Stimulated activated CD4-positive, alpha-beta T cell treated with anti-CD3 and anti-CD28 coated beads, TNF-alpha, amount 100 ng/mL, for 48 hours (primary cell): ENCODE results near the gene ACADL.
A peak's percentile ranks its signal among the peaks of the same experiment; 100 is the strongest.
"Not testable (repeated sequence)": the region's sequence is repeated elsewhere in the genome, so short reads cannot be mapped to it uniquely, and the experiment has no call there.

Source experiments
- DNase-seq, 3 donors: peaks; one replicate each; pipeline ENCODE4 v3.0.0-alpha.2; 2020; ENCODE audit warnings: low read depth in 3 of 3

Gene ACADL

GRCh38 chr2:210203147-210203546, 22.1 kb downstream of the ACADL start:
- no peak for DNase-seq

DNA sequence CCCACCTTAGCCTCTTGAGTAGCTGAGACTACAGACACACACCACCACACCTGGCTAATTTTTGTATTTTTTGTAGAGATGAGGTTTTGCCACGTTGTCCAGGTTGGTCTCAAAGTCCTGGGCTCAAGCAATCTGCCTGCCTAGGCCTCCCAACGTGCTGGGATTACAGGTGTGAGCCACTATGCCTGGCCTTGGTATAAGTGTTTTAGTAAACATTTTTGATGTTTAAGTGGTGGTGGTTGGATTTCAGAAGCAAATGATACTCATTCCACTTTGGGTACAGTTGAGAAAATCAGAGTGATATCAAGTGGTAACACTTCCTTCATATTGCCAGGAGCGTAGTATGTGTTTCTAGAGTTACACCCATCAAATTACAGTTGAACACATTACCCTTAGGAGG, 25.4 kb downstream of the ACADL start:
- no peak for DNase-seq

DNA sequence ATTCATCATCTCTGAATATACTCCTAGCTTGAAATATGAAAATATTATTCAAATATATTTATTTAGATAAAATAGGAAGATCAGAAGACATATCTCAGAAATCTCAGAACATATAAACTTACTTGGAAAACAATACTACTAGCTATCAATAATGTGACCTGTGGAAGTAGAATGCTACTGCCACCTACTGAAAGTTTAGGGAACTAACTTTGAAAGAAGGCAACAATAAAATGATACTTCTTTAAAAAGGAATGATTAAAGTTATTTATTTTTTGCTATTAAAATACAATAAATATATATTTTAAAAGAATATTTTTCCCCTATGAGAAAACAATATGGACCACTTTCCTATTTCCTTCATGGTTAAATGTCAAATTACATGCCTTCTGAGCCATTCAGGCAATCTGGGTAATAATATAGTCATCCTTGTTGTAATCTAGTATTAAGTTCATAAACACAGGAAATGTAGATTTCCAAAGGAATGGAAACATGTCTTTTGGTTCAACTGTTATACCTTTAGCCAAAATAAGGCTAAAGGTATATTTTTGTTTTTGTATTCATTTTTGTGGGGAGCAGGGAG, 26.0 kb downstream of the ACADL start:
- DNase-seq: no peak

DNA sequence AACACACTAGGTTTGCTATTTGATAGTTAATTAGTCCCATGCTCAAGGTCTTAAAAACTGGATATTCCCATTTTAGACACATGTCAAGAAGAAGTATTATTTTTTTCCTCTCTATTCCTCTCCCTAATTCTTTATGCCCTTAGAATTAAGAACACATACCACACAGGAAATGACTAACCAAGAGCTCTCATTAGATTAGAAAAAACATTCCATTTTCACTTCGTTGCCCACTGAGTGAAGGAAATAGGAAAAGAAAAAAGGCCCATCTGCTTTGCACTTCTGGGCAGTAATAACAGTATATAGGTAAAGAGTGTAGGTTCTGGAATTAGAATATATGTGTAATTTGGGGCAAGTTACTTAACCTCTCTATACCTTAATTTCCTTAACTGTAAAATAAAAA, 26.9 kb downstream of the ACADL start:
- no peak for DNase-seq

DNA sequence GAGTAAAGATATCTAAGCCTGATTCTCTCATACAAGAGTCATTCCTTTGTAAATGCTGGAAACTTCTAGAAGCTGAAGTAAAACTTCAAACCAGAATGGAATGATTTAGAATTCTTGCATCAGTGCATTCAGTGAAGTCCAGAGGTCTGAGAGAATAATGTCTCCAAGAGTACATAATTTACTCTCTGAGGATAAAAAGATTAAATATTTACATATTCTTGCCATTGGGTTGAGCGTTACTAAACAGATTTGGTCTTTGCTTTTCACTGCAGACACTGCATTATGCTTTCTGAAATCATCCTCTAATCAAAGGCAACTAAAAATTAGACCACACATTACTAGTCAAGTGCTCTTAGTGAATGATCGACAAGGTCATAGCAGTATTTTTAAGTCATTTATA, 27.5 kb downstream of the ACADL start:
- no peak for DNase-seq

DNA sequence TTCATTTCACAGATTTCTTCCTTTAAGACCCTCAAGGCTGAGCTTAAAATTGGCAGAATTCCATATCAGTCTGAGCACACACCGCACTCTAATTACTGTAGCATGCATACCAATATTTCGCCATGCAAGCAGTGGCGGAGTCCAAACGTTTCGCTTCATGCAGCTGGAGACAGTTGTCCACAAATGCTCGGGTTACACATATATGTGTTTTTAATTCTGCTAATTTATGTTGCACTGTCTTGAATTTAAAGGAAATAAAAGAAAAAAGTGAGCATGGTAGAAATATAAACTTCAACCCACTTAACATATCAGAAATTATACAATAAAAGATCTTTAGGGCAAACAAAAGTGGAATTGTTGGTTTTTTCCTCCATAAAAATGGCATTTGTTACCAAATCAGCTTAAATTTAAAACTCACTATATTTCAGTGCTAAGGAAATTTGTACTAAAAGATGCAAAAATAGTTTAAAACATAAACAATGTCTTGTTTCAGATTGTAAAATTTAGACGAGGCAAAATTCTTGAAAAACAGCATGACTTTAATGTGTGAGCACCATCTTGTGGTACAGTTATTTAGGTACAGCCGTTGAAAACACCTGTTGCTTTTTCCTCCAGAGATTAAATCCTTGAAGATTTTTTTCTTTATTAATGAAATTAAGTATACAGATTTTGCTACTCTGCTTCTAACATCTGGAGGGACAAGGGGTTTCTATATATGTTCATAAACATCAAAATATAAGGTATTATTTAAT, 30.0 kb downstream of the ACADL start:
- no peak for DNase-seq

- DNase-seq: no peak
These were observed 34.9 kb downstream of the ACADL start for GRCh38 chr2:210190345-210190744.

DNA sequence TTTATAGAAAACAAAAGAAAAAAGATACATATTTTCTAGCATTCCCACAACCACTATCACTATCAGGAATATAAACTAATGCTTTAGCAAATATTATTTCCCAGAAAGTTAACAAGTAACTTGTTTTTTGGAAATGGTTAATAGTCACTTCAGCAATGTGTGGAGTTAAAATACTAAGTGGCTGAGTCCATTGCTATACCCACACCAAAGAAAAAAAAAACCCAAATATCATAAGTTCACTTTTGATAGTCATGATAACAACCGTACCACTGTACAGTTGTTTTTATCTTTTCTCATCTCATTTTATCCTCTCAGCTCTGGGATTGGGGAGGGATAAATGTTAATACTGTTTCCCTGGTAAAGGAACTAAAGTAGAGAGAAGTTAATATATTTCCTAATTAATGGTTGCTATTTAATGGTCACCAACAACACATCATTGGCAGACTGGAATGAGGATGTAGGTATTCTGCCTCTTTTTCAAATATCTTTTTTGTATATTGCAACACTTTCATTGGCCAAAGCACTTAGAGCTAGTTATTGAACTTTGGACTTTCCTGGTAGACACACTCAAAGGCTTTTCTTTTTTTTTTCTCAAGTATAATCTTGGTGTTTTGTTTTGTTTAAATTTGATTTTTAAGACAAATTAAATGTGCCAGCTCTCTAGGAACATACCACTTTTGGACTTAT, 35.7 kb downstream of the ACADL start:
- no peak for DNase-seq

DNA sequence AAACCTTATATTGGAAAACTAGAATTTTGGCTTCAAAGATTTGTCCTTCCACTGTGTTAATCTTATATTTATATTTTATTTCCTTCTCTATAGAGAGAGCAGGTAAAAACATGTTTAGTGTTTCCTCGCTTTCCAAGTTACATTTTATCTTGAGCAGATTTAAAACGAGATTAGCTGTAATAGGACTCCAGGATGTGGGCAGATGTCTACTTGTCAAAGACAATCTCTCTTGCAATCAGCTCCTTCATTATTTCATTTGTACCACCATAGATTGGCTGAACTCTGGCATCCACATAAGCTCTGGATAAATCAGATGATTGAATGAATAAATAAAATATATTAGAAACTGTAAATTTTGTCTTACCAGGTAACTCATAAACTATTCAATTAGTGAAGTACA, 36.5 kb downstream of the ACADL start:
- no peak for DNase-seq

- no peak for DNase-seq
These were observed 37.1 kb downstream of the ACADL start for GRCh38 chr2:210188190-210188589.

DNA sequence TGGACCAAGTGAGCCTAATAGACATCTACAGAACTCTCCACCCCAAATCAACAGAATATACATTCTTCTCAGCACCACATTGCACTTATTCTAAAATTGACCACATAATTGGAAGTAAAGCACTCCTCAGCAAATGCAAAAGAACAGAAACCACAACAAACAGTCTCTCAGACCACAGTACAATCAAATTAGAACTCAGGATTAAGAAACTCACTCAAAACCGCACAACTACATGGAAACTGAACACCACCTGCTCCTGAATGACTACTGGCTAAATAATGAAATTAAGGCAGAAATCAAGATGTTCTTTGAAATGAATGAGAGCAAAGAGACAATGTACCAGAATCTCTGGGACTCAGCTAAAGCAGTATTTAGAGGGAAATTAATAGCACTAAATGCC, 41.3 kb downstream of the ACADL start:
- not testable (repeated sequence) for DNase-seq

DNA sequence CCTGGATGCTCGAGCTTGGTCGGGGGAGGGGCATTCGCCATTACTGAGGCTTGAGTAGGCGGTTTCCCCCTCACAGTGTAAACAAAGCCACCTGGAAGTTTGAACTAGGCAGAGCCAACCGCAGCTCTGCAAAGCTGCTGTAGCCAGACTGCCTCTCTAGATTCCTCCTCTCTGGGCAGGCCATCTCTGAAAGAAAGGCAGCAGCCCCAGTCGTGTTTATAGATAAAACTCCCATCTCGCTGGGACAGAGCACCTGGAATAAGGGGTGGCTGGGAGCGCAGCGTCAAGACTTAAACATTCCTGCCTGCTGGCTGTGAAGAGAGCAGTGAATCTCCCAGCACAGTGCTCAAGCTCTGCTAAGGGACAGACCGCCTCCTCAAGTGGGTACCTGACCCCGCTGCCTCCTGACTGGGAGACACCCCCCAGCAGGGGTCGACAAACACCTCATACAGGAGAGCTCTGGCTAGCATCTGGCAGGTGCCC, 43.6 kb downstream of the ACADL start:
- DNase-seq: not testable (repeated sequence)

DNA sequence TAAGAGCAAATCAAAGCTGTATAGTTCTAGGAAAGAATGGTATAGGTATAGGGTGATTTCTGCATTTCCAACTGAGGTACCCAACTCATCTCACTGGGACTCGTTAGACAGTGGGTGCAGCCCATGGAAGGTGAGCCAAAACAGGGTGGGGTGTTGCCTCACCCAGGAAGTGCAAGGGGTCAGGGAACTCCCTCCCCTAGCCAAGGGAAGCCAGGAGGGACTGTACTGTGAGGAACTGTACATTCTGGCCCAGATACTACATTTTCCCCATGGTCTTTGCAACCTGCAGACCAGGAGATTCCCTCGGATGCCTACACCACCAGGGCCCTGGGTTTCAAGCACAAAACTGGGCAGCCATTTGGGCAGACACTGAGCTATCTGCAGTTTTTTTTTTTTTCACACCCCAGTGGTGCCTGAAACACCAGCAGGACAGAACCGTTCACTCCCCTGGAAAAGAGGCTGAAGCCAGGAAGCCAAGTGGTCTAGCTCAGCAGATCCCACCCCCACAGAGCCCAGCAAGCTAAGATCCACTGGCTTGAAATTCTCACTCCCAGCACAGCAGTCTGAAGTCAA, 44.1 kb downstream of the ACADL start:
- not testable (repeated sequence) for DNase-seq

GRCh38 chr2:210180477-210180876, 44.8 kb downstream of the ACADL start:
- DNase-seq: no peak

DNA sequence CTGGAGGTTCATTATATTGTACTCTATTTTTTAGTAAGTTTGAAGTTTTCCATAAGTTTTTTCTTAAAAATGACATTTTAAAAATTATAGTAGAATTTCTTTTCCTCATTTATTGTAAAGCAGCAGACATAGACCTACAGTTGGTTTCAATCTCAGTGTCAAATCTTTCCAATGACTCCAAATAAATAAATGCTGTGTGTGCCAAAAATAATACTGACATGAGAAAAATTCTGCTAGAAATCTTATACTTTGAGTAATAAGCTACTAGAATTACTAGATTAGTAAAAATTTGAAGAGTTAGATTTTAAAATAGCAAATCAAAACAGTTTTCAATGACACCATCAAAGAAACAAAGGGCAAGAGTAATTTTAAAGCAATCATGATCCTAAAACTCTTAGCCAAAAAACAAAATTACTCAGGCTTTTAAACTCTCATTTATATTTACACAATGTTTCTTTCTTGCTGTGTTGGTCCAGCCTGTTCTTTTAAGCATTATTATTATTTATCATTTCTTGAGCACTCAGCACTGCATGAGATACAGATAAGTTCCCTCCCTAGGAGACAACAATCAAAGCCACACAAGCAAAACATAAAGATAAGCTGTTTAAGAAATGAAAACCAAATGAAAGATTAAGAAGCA, 45.8 kb downstream of the ACADL start:
- DNase-seq: no peak

GRCh38 chr2:210177769-210178168, 47.5 kb downstream of the ACADL start:
- DNase-seq: no peak

DNA sequence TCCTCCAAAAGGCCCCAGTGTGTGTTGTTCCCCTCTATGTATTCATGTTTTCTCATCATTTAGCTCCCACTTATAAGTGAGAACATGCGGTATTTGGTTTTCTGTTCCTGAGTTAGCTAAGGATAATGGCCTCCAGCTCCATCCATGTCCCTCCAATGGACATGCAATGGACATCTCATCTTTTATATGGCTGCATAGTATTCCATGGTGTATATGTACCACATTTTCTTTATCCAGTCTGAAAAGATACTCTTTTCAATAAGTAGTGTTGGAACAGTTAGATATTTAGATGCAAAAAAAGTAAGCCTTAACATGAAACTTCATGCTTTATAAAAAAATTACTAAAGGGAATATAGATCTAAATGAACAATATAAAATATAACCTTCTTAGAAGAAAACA, 48.1 kb downstream of the ACADL start:
- DNase-seq: not testable (repeated sequence)

- DNase-seq: no peak
These were observed 51.2 kb downstream of the ACADL start for GRCh38 chr2:210174086-210174485.

DNA sequence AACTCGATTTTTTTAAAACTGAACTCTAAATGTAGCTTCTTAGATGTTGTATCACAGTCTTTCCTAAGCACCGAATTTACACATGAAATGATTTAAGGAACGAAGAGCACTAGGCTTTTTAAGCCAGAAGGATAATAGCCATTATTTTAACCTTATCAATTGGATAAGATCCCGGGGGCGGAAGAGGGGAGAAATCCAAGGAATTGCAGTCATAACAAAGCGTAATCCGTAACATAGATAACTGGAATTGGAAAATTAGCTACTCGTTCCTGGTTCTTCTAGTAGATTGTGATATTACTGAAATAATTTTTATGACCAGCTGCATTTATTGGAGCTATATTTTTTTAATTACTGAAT, 53.0 kb downstream of the ACADL start:
- no peak for DNase-seq

DNA sequence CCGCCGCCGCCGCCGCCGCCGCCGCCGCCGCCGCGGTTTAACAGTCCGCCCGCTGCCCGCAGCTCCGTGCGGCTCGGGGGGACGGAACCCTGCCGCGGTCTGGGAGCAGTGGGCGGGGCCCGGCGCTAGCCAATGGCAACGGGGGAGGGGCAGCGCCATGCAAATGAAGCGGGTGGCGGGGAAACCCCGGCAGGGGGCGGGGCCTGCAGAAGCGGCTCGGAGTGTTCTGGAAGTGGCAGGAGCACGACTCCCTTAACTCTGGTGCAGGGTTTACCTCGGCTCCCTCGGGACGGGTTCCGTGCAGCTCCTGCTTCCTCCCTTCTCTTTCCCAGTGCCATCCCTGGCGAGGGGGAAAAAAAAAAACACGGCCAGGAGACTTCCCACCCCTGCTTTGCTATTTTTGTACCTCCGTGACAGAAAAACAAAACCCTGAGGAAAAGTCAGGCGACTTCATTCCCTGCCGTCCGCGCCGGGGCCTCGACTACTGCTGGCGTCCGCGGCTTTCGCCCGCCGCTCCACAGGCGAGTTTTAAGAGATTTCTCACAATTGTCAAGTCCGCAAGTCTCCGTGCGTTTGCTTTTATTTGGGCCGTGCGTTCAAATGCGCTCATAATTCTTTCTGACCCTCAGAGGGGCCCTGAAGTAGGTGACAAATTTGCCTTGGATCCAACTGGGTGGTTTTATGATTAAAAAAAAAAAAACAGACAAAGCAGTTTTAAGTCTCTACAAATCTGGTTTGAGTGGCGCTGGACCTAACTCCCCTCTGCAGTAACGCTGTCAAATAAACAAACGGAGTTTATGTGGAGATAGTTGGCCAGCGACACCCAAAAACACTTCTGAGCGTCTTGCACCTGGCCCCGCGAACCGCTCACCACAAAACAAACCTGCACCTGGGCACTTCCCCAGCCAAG, 53.7 kb downstream of the ACADL start, which contains the start of gene KANSL1L:
KANSL1L (minus strand) TSS at position 101 of the 910 bp plus-strand sequence. CDS start 16,827 bp downstream, outside the sequence.
- peak; percentile 91 to 95 (median 94) for DNase-seq
